ENCODE measurements around the gene CAPN10. TPM values are rescaled to one million over a fixed set of nuclear protein-coding genes. Genes with fewer than 3 reads are reported as not detected.

The CAPN10 gene
- total RNA-seq, 1 experiment from 2014 or later: 47.4 TPM

DNA sequence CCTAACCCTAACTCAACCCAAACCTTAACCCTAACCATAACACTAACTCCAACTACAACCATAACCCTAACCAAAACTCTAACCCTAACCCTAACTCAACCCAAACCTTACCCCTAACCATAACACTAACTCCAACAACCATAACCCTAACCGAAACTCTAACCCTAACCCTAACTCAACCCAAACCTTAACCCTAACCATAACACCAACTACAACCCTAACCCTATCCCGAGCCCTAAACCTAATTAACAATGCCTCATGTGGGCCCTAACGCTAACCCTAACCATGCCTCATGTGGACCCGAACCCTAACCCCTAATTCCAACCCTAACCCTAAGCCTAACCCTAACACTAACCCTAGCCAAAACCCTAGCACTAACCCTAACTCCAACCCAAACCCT lies 27.2 kb downstream of the CAPN10 start:
- H3K56ac ChIP-seq (ENCODE audit: insufficient read length, low read depth, low read length): no peak overlapping the region
- H3K14ac ChIP-seq (ENCODE audit: insufficient read depth, low read length): no peak overlapping the region
- no peak overlapping the region for H4K5ac ChIP-seq (ENCODE audit: insufficient read length, low read depth, low read length)
- no peak overlapping the region for H3K18ac ChIP-seq (ENCODE audit: insufficient read length, low read depth, low read length)
- H2BK20ac ChIP-seq (ENCODE audit: low read depth, low read length, poor library complexity, severe bottlenecking): no peak overlapping the region
- no peak overlapping the region for H3K9ac ChIP-seq (ENCODE audit: extremely low read depth, insufficient read length, low read length)
- H3K23ac ChIP-seq (ENCODE audit: insufficient read length, low read depth, low read length): no peak overlapping the region
- TF ChIP-seq, protein P1, sequence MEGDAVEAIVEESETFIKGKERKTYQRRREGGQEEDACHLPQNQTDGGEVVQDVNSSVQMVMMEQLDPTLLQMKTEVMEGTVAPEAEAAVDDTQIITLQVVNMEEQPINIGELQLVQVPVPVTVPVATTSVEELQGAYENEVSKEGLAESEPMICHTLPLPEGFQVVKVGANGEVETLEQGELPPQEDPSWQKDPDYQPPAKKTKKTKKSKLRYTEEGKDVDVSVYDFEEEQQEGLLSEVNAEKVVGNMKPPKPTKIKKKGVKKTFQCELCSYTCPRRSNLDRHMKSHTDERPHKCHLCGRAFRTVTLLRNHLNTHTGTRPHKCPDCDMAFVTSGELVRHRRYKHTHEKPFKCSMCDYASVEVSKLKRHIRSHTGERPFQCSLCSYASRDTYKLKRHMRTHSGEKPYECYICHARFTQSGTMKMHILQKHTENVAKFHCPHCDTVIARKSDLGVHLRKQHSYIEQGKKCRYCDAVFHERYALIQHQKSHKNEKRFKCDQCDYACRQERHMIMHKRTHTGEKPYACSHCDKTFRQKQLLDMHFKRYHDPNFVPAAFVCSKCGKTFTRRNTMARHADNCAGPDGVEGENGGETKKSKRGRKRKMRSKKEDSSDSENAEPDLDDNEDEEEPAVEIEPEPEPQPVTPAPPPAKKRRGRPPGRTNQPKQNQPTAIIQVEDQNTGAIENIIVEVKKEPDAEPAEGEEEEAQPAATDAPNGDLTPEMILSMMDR (conservative IDR thresholded peaks at IDR 0.05): no peak
- H3K4me3 Mint-ChIP-seq: no peak overlapping the region
- H3K79me2 ChIP-seq (ENCODE audit: insufficient read depth, low read length): no peaks in the 10 kb centered on the region
- H3K4ac ChIP-seq (ENCODE audit: low read depth, low read length): no peak overlapping the region
- H2BK120ac ChIP-seq (ENCODE audit: low read depth, low read length, poor library complexity, severe bottlenecking): no peak overlapping the region
- no peak overlapping the region for H3K4me2 ChIP-seq (ENCODE audit: insufficient read depth, insufficient read length, low read length)
- peaks cover 2 to 17% (median 3%) of the 10 kb centered on the region in 3 experiments; a peak in 6 of 7 replicates for H3K36me3 Mint-ChIP-seq (ENCODE audit: insufficient read depth in 1 of 3, low read depth in 3 of 3)
- 100% methylated on average over 2 of the region's 4 CpGs for WGBS (ENCODE audit: extremely low coverage, insufficient read length, low lambda C conversion rate)
- no peak overlapping the region for H2BK5ac ChIP-seq (ENCODE audit: insufficient read length, low read length)
- no peaks in the 10 kb centered on the region for H4K20me1 ChIP-seq (ENCODE audit: control insufficient read depth, insufficient read depth, insufficient read length)
- no peak for DNase-seq
- H3K27me3 Mint-ChIP-seq (ENCODE audit: low read depth): peaks cover 24% of the 10 kb centered on the region
- peaks cover 14 to 42% of the 10 kb centered on the region in 2 experiments for H3K9me3 Mint-ChIP-seq
- no peak overlapping the region for H4K8ac ChIP-seq (replicated peaks; ENCODE audit: insufficient read length, low read depth, low read length)
- H3K23me2 ChIP-seq (ENCODE audit: insufficient read length, low read depth, low read length, poor library complexity, severe bottlenecking): no peaks in the 10 kb centered on the region
- H3T11ph ChIP-seq (ENCODE audit: low read length): no peak overlapping the region
- H4K91ac ChIP-seq (ENCODE audit: insufficient read length, low read depth, low read length): no peak overlapping the region
- no peak overlapping the region for H3K27ac Mint-ChIP-seq
- no peaks in the 10 kb centered on the region for H3K27me3 ChIP-seq (ENCODE audit: insufficient read depth, low read length)
- H2BK15ac ChIP-seq (ENCODE audit: low read depth, low read length): no peak overlapping the region
- H2BK12ac ChIP-seq (ENCODE audit: insufficient read length, low read depth, low read length): no peak overlapping the region
- no peaks in the 10 kb centered on the region for H3K4me1 ChIP-seq (ENCODE audit: insufficient read depth, low read length)
- H3K27ac ChIP-seq (ENCODE audit: insufficient read length, low read depth, low read length): no peak overlapping the region
- no peak overlapping the region for H2AFZ ChIP-seq (ENCODE audit: low read length)
- H3K9me3 ChIP-seq (ENCODE audit: control insufficient read depth, low read depth, low read length): no peaks in the 10 kb centered on the region
- H3K79me1 ChIP-seq (ENCODE audit: insufficient read depth, low read depth, low read length, poor library complexity, severe bottlenecking): no peaks in the 10 kb centered on the region
- H3K4me1 Mint-ChIP-seq: no peaks in the 10 kb centered on the region
- H2AK5ac ChIP-seq (ENCODE audit: insufficient read length, low read length): no peak overlapping the region
